H9 (cell line): ENCODE results near the gene SGIP1. TPM values are rescaled to one million over a fixed set of nuclear protein-coding genes. Genes with fewer than 3 reads are reported as not detected.

ENCODE experiments used
- DNase-seq: peaks from one replicate; pipeline ENCODE4 v3.0.0-alpha.2; 2017
- H2AFZ ChIP-seq: one replicate; pipeline ENCODE4 v1.6.1; 2013; ENCODE audit warnings: mild to moderate bottlenecking, low read length, control low read depth, moderate library complexity
- H2AK5ac ChIP-seq: 2 replicates; pipeline ENCODE4 v1.6.1; 2013; ENCODE audit warnings: low read length, control low read depth, mixed read lengths; ENCODE audit not compliant: insufficient read length
- H2BK120ac ChIP-seq: one replicate; pipeline ENCODE4 v1.6.1; 2013; ENCODE audit warnings: low read depth, mild to moderate bottlenecking, low read length, control low read depth, inconsistent platforms; ENCODE audit not compliant: poor library complexity, severe bottlenecking
- H2BK12ac ChIP-seq: 2 replicates; pipeline ENCODE4 v1.6.1; 2013; ENCODE audit warnings: low read length, control low read depth, mixed read lengths, low read depth; ENCODE audit not compliant: insufficient read length
- H2BK15ac ChIP-seq: 2 replicates; pipeline ENCODE4 v1.6.1; 2013; ENCODE audit warnings: low read depth, low read length, control low read depth
- H2BK20ac ChIP-seq: one replicate; pipeline ENCODE4 v1.6.1; 2013; ENCODE audit warnings: low read depth, mild to moderate bottlenecking, low read length, control low read depth, inconsistent platforms; ENCODE audit not compliant: poor library complexity, severe bottlenecking
- H2BK5ac ChIP-seq: 2 replicates; pipeline ENCODE4 v1.6.1; 2013; ENCODE audit warnings: low read length, control low read depth, mixed read lengths; ENCODE audit not compliant: insufficient read length
- H3K14ac ChIP-seq: 2 replicates; pipeline ENCODE4 v1.6.1; 2013; ENCODE audit warnings: low read length, control low read depth; ENCODE audit not compliant: insufficient read depth
- H3K18ac ChIP-seq: 2 replicates; pipeline ENCODE4 v1.6.1; 2013; ENCODE audit warnings: low read depth, mild to moderate bottlenecking, mixed read lengths, low read length, control low read depth; ENCODE audit not compliant: insufficient read length
- H3K23ac ChIP-seq: 2 replicates; pipeline ENCODE4 v1.6.1; 2013; ENCODE audit warnings: low read length, control low read depth, mixed read lengths, low read depth; ENCODE audit not compliant: insufficient read length
- H3K23me2 ChIP-seq: 2 replicates; pipeline ENCODE4 v1.6.1; 2013; ENCODE audit warnings: low read depth, mild to moderate bottlenecking, mixed read lengths, low read length, control low read depth; ENCODE audit not compliant: insufficient read length, poor library complexity, severe bottlenecking
- H3K27ac ChIP-seq: 2 replicates; pipeline ENCODE4 v1.5.1; 2013; ENCODE audit warnings: low read length, control low read depth, mixed read lengths, low read depth; ENCODE audit not compliant: insufficient read length
- H3K27me3 ChIP-seq: 2 replicates; pipeline ENCODE4 v1.6.1; 2013; ENCODE audit warnings: low read length, control low read depth, inconsistent platforms; ENCODE audit not compliant: insufficient read depth
- H3K4ac ChIP-seq: 2 replicates; pipeline ENCODE4 v1.6.1; 2013; ENCODE audit warnings: low read depth, mild to moderate bottlenecking, control low read depth, inconsistent platforms, low read length, moderate library complexity
- H3K4me1 ChIP-seq: 2 replicates; pipeline ENCODE4 v1.6.1; 2013; ENCODE audit warnings: low read length, control low read depth, inconsistent platforms; ENCODE audit not compliant: insufficient read depth
- H3K4me2 ChIP-seq: 2 replicates; pipeline ENCODE4 v1.6.1; 2013; ENCODE audit warnings: low read length, control low read depth, mixed read lengths; ENCODE audit not compliant: insufficient read length, insufficient read depth
- H3K56ac ChIP-seq: 2 replicates; pipeline ENCODE4 v1.6.1; 2013; ENCODE audit warnings: low read depth, mild to moderate bottlenecking, mixed read lengths, low read length, control low read depth; ENCODE audit not compliant: insufficient read length
- H3K79me1 ChIP-seq: 2 replicates; pipeline ENCODE4 v1.6.1; 2013; ENCODE audit warnings: low read depth, mild to moderate bottlenecking, moderate library complexity, low read length, control low read depth, inconsistent platforms; ENCODE audit not compliant: insufficient read depth, poor library complexity, severe bottlenecking
- H3K79me2 ChIP-seq: 2 replicates; pipeline ENCODE4 v1.6.1; 2013; ENCODE audit warnings: low read length, control low read depth, inconsistent platforms; ENCODE audit not compliant: insufficient read depth
- H3K9ac ChIP-seq: 2 replicates; pipeline ENCODE4 v1.6.1; 2013; ENCODE audit warnings: low read length, control low read depth, mixed read lengths; ENCODE audit not compliant: insufficient read length; ENCODE audit errors: extremely low read depth
- H3K9me3 ChIP-seq: one replicate; pipeline ENCODE4 v1.6.1; 2013; ENCODE audit warnings: low read depth, low read length, inconsistent platforms; ENCODE audit not compliant: control insufficient read depth
- H3T11ph ChIP-seq: one replicate; pipeline ENCODE4 v1.6.1; 2013; ENCODE audit warnings: mild to moderate bottlenecking, low read length, control low read depth, inconsistent platforms
- H4K20me1 ChIP-seq: one replicate; pipeline ENCODE4 v1.6.1; 2013; ENCODE audit not compliant: control insufficient read depth, insufficient read length, insufficient read depth
- H4K5ac ChIP-seq: 2 replicates; pipeline ENCODE4 v1.6.1; 2013; ENCODE audit warnings: low read depth, mild to moderate bottlenecking, mixed read lengths, low read length, control low read depth; ENCODE audit not compliant: insufficient read length
- H4K8ac ChIP-seq: replicated peaks from 2 replicates; pipeline ENCODE4 v1.6.1; 2013; ENCODE audit warnings: low read length, control low read depth, mixed read lengths, low read depth; ENCODE audit not compliant: insufficient read length
- H4K91ac ChIP-seq: 2 replicates; pipeline ENCODE4 v1.6.1; 2013; ENCODE audit warnings: low read depth, mild to moderate bottlenecking, moderate library complexity, mixed read lengths, low read length, control low read depth; ENCODE audit not compliant: insufficient read length
- H3K27ac Mint-ChIP-seq, 3 experiments: 2 replicates in 2 of 3; 3 replicates in 1 of 3; pipeline ENCODE4 v1.8.0; 2020 to 2021; ENCODE audit warnings: mixed read lengths in 3 of 3, mild to moderate bottlenecking in 1 of 3, moderate library complexity in 1 of 3
- H3K27me3 Mint-ChIP-seq: 2 replicates; pipeline ENCODE4 v1.8.0; 2021; ENCODE audit warnings: low read depth, mild to moderate bottlenecking, moderate library complexity, mixed read lengths
- H3K36me3 Mint-ChIP-seq, 3 experiments: 2 replicates in 2 of 3; 3 replicates in 1 of 3; pipeline ENCODE4 v1.8.0; 2020 to 2021; ENCODE audit warnings: low read depth in 3 of 3, mixed read lengths in 3 of 3; ENCODE audit not compliant: insufficient read depth in 1 of 3
- H3K4me1 Mint-ChIP-seq, 2 experiments: 2 replicates each; pipeline ENCODE4 v1.8.0; 2020; ENCODE audit warnings: mixed read lengths in 2 of 2
- H3K4me3 Mint-ChIP-seq, 2 experiments: 2 replicates in 1 of 2; 3 replicates in 1 of 2; pipeline ENCODE4 v1.8.0; 2020 to 2021; ENCODE audit warnings: mild to moderate bottlenecking in 2 of 2, mixed read lengths in 2 of 2, moderate library complexity in 1 of 2
- H3K9me3 Mint-ChIP-seq, 2 experiments: 2 replicates in 1 of 2; 3 replicates in 1 of 2; pipeline ENCODE4 v1.8.0; 2020; ENCODE audit warnings: mild to moderate bottlenecking in 2 of 2, mixed read lengths in 2 of 2, moderate library complexity in 1 of 2
- CTCF ChIP-seq: fragments of 200-600 bp; sonication (generic); conservative IDR thresholded peaks from 3 replicates; pipeline ENCODE4 v1.8.0; 2021; ENCODE audit warnings: antibody characterized with exemption, mild to moderate bottlenecking
- WGBS: extraction: QIAGEN DNeasy Blood & Tissue Kit; methylation state at CpG from one replicate; pipeline ENCODE4 v1.1.7; 2013; ENCODE audit warnings: missing lambda C conversion rate, low lambda C conversion rate, mixed read lengths; ENCODE audit not compliant: insufficient read length; ENCODE audit errors: extremely low coverage; 5-methylcytosine and 5-hydroxymethylcytosine counted together
- total RNA-seq: library from RNA; stranded (reverse); gene quantifications from 2 replicates; pipeline ENCODE4 v1.2.1, GENCODE V29; 2021

SGIP1 gene
- total RNA-seq, 1 experiment from 2014 or later: 1.5 TPM

- Histone ChIP-seq H4K8ac (no peak overlapping the region), H3K4me1 (no peaks in the 10 kb centered on the region), H3K14ac (no peak overlapping the region), H4K5ac (no peak overlapping the region), H2BK120ac (no peak overlapping the region), H2BK15ac (no peak overlapping the region), H3T11ph (no peak overlapping the region), H3K56ac (no peak overlapping the region), H2BK5ac (no peak overlapping the region), H3K23ac (no peak overlapping the region), H2BK12ac (no peak overlapping the region), H3K4ac (no peak overlapping the region), H3K27me3 (no peaks in the 10 kb centered on the region), H3K23me2 (no peaks in the 10 kb centered on the region), H3K9ac (no peak overlapping the region), H3K27ac (no peak overlapping the region), H3K4me2 (no peak overlapping the region), H4K20me1 (no peaks in the 10 kb centered on the region), H3K79me1 (no peaks in the 10 kb centered on the region), H2BK20ac (no peak overlapping the region), H3K9me3 (no peaks in the 10 kb centered on the region), H3K18ac (no peak overlapping the region), H2AK5ac (no peak overlapping the region), H2AFZ (no peak overlapping the region), H3K79me2 (no peaks in the 10 kb centered on the region), H4K91ac (no peak overlapping the region)
- DNase-seq: no peak
- no peak overlapping the region for H3K4me3 Mint-ChIP-seq
- TF ChIP-seq CTCF: no peak
- WGBS: no CpG with 5 or more reads among the region's 3 CpGs
- no peaks in the 10 kb centered on the region for H3K9me3 Mint-ChIP-seq
- H3K27ac Mint-ChIP-seq: no peak overlapping the region
- peaks cover 5 to 10% of the 10 kb centered on the region in 2 experiments; a peak in 3 of 4 replicates for H3K4me1 Mint-ChIP-seq
- no peaks in the 10 kb centered on the region for H3K36me3 Mint-ChIP-seq
- no peaks in the 10 kb centered on the region for H3K27me3 Mint-ChIP-seq
Observed at GRCh38 chr1:66642992-66643391, 109.0 kb downstream of the SGIP1 start.
